Mucosa of rectum (tissue), 2 donors: ENCODE results near the gene CAMTA1.

Experiments used
- H3K27ac ChIP-seq, 2 donors: one replicate each; pipeline ENCODE4 v1.7.0; 2013; ENCODE audit warnings: inconsistent platforms in 2 of 2, low read depth in 2 of 2, low read length in 2 of 2
- H3K27me3 ChIP-seq, 2 donors: one replicate each; pipeline ENCODE4 v1.7.0; 2013; ENCODE audit warnings: low read length in 2 of 2; ENCODE audit not compliant: control insufficient read depth in 2 of 2, insufficient read depth in 2 of 2
- H3K36me3 ChIP-seq, 2 donors: one replicate each; pipeline ENCODE4 v1.7.0; 2013; ENCODE audit warnings: low read length in 2 of 2; ENCODE audit not compliant: control insufficient read depth in 2 of 2, insufficient read depth in 2 of 2
- H3K4me1 ChIP-seq, 2 donors: one replicate each; pipeline ENCODE4 v1.7.0; 2013; ENCODE audit warnings: low read length in 2 of 2, mild to moderate bottlenecking in 1 of 2; ENCODE audit not compliant: control insufficient read depth in 2 of 2, insufficient read depth in 2 of 2
- H3K4me3 ChIP-seq, 2 donors: one replicate each; pipeline ENCODE4 v1.7.0; 2013; ENCODE audit warnings: low read length in 2 of 2
- H3K9ac ChIP-seq, 2 donors: one replicate each; pipeline ENCODE4 v1.7.0; 2013; ENCODE audit warnings: low read length in 2 of 2, low read depth in 1 of 2, mild to moderate bottlenecking in 1 of 2
- H3K9me3 ChIP-seq, 2 donors: one replicate each; pipeline ENCODE4 v1.7.0; 2013; ENCODE audit warnings: low read length in 2 of 2; ENCODE audit not compliant: control insufficient read depth in 2 of 2
- donor health status: healthy.
- donor health status: Normal muscosa, but diverticular disease.

Gene CAMTA1

GRCh38 chr1:7664147-7664892 is 879.1 kb downstream of the CAMTA1 start:
- no peak overlapping the region for H3K27ac ChIP-seq
- H3K36me3 ChIP-seq: no peaks in the 10 kb centered on the region
- no peaks in the 10 kb centered on the region for H3K27me3 ChIP-seq
- H3K9ac ChIP-seq: no peak overlapping the region
- no peaks in the 10 kb centered on the region for H3K4me1 ChIP-seq
- no peak overlapping the region for H3K4me3 ChIP-seq
- H3K9me3 ChIP-seq: no peaks in the 10 kb centered on the region

GRCh38 chr1:7664893-7665250 is 879.6 kb downstream of the CAMTA1 start:
- H3K9me3 ChIP-seq: no peaks in the 10 kb centered on the region
- peaks cover 0 to 3% of the 10 kb centered on the region in 2 donors for H3K4me1 ChIP-seq
- no peak overlapping the region for H3K27ac ChIP-seq
- H3K4me3 ChIP-seq: no peak overlapping the region
- H3K36me3 ChIP-seq: no peaks in the 10 kb centered on the region
- no peaks in the 10 kb centered on the region for H3K27me3 ChIP-seq
- H3K9ac ChIP-seq: no peak overlapping the region

- Histone ChIP-seq H3K4me1 (peaks cover 0 to 3% of the 10 kb centered on the region in 2 donors), H3K4me3 (no peak overlapping the region), H3K9ac (no peak overlapping the region), H3K27ac (no peak overlapping the region), H3K9me3 (no peaks in the 10 kb centered on the region), H3K27me3 (no peaks in the 10 kb centered on the region), H3K36me3 (no peaks in the 10 kb centered on the region)
These were observed 881.0 kb downstream of the CAMTA1 start for GRCh38 chr1:7666249-7666648.

GRCh38 chr1:7667159-7667558 is 881.9 kb downstream of the CAMTA1 start:
- H3K36me3 ChIP-seq: no peaks in the 10 kb centered on the region
- H3K27me3 ChIP-seq: no peaks in the 10 kb centered on the region
- H3K4me3 ChIP-seq: no peak overlapping the region
- H3K9ac ChIP-seq: no peak overlapping the region
- H3K9me3 ChIP-seq: no peaks in the 10 kb centered on the region
- no peak overlapping the region for H3K27ac ChIP-seq
- peaks cover 0 to 3% of the 10 kb centered on the region in 2 donors for H3K4me1 ChIP-seq

GRCh38 chr1:7667625-7668218 is 882.5 kb downstream of the CAMTA1 start:
- Histone ChIP-seq H3K27ac (no peak overlapping the region), H3K9ac (no peak overlapping the region), H3K4me1 (peaks cover 0 to 3% of the 10 kb centered on the region in 2 donors), H3K36me3 (no peaks in the 10 kb centered on the region), H3K27me3 (no peaks in the 10 kb centered on the region), H3K9me3 (no peaks in the 10 kb centered on the region), H3K4me3 (no peak overlapping the region)

- Histone ChIP-seq H3K4me3 (no peak overlapping the region), H3K27ac (no peak overlapping the region)
These were observed 884.5 kb downstream of the CAMTA1 start for GRCh38 chr1:7669559-7670311.

GRCh38 chr1:7670334-7671145 is 885.3 kb downstream of the CAMTA1 start:
- Histone ChIP-seq H3K4me1 (peaks cover 0 to 3% of the 10 kb centered on the region in 2 donors), H3K27me3 (no peaks in the 10 kb centered on the region), H3K27ac (no peak overlapping the region), H3K4me3 (no peak overlapping the region), H3K9me3 (no peaks in the 10 kb centered on the region), H3K36me3 (no peaks in the 10 kb centered on the region), H3K9ac (no peak overlapping the region)

More at GRCh38 chr1:7669559-7670311, 884.5 kb downstream of the CAMTA1 start:
- no peaks in the 10 kb centered on the region for H3K36me3 ChIP-seq
- H3K4me1 ChIP-seq: peaks cover 0 to 3% of the 10 kb centered on the region in 2 donors
- no peaks in the 10 kb centered on the region for H3K27me3 ChIP-seq
- H3K9ac ChIP-seq: no peak overlapping the region
- no peaks in the 10 kb centered on the region for H3K9me3 ChIP-seq

- no peaks in the 10 kb centered on the region for H3K36me3 ChIP-seq
- H3K4me3 ChIP-seq: no peak overlapping the region
- H3K27ac ChIP-seq: no peak overlapping the region
- H3K27me3 ChIP-seq: no peaks in the 10 kb centered on the region
- H3K9ac ChIP-seq: no peak overlapping the region
- H3K9me3 ChIP-seq: no peaks in the 10 kb centered on the region
- H3K4me1 ChIP-seq: peaks cover 0 to 3% of the 10 kb centered on the region in 2 donors
These were observed 885.9 kb downstream of the CAMTA1 start for GRCh38 chr1:7671146-7671465.

- Histone ChIP-seq H3K4me1 (peaks cover 0 to 3% of the 10 kb centered on the region in 2 donors), H3K36me3 (no peaks in the 10 kb centered on the region), H3K9ac (no peak overlapping the region), H3K4me3 (no peak overlapping the region), H3K27ac (no peak overlapping the region), H3K9me3 (no peaks in the 10 kb centered on the region), H3K27me3 (no peaks in the 10 kb centered on the region)
These were observed 886.4 kb downstream of the CAMTA1 start for GRCh38 chr1:7671676-7672075.
